Stimulated activated naive B cell treated with anti-CD40 and anti-IgM and Interleukin-4, amounts not matched to agents 10 μg/mL and 1 μg/mL and 100 μg/mL, for 72 hours (primary cell): ENCODE data around the gene SLC5A1.
"Not testable (repeated sequence)": the region's sequence is repeated elsewhere in the genome, so short reads cannot be mapped to it uniquely, and the experiment has no call there.

Source experiments
- ATAC-seq, 2 donors: fragments of 150-1000 bp; cut with Tn5 transposase; replicated peaks; 2 replicates each; pipeline ENCODE4 v1.10.0; 2021; ENCODE audit warnings: moderate library complexity in 1 of 2
- DNase-seq: peaks from one replicate; pipeline ENCODE4 v3.0.0; 2021
- H3K27ac Mint-ChIP-seq: one replicate; pipeline ENCODE4 v1.8.0; 2022; ENCODE audit warnings: mild to moderate bottlenecking, mixed read lengths
- H3K27me3 Mint-ChIP-seq, 2 donors: one replicate each; pipeline ENCODE4 v1.8.0; 2022; ENCODE audit warnings: mixed read lengths in 2 of 2
- H3K36me3 Mint-ChIP-seq, 2 donors: one replicate each; pipeline ENCODE4 v1.8.0; 2022; ENCODE audit warnings: mixed read lengths in 2 of 2, mild to moderate bottlenecking in 1 of 2
- H3K4me1 Mint-ChIP-seq, 2 donors: one replicate each; pipeline ENCODE4 v1.8.0; 2022; ENCODE audit warnings: mixed read lengths in 2 of 2, mild to moderate bottlenecking in 1 of 2
- H3K4me3 Mint-ChIP-seq, 2 donors: one replicate each; pipeline ENCODE4 v1.8.0; 2022; ENCODE audit warnings: mild to moderate bottlenecking in 2 of 2, mixed read lengths in 2 of 2, moderate library complexity in 1 of 2
- H3K9me3 Mint-ChIP-seq, 2 donors: one replicate each; pipeline ENCODE4 v1.8.0; 2022; ENCODE audit warnings: mixed read lengths in 2 of 2, mild to moderate bottlenecking in 1 of 2

The SLC5A1 gene

GRCh38 chr22:32135958-32136357 lies 92.9 kb downstream of the SLC5A1 start:
- not testable (repeated sequence) for H3K9me3 Mint-ChIP-seq, H3K27me3 Mint-ChIP-seq, H3K36me3 Mint-ChIP-seq, H3K27ac Mint-ChIP-seq, ATAC-seq, H3K4me3 Mint-ChIP-seq, DNase-seq
- peaks cover 8 to 17% of the 10 kb centered on the region in 2 donors for H3K4me1 Mint-ChIP-seq

- not testable (repeated sequence) for H3K27ac Mint-ChIP-seq
Observed at GRCh38 chr22:32136881-32137280, 93.8 kb downstream of the SLC5A1 start.

GRCh38 chr22:32137731-32138324 lies 94.8 kb downstream of the SLC5A1 start:
- H3K36me3 Mint-ChIP-seq, H3K9me3 Mint-ChIP-seq, H3K27me3 Mint-ChIP-seq: not testable (repeated sequence)
- H3K27ac Mint-ChIP-seq = peak overlapping the region; percentile 94
- DNase-seq (peak; percentile 31), ATAC-seq (peak; percentile 44 to 60)
- peaks cover 10 to 22% of the 10 kb centered on the region in 2 donors for H3K4me1 Mint-ChIP-seq
- H3K4me3 Mint-ChIP-seq = peak overlapping the region; percentile 86 to 87

More at GRCh38 chr22:32136881-32137280, 93.8 kb downstream of the SLC5A1 start:
- H3K4me1 Mint-ChIP-seq = peaks cover 8 to 17% of the 10 kb centered on the region in 2 donors
- H3K36me3 Mint-ChIP-seq, H3K9me3 Mint-ChIP-seq, ATAC-seq, H3K4me3 Mint-ChIP-seq, H3K27me3 Mint-ChIP-seq, DNase-seq: not testable (repeated sequence)

- not testable (repeated sequence) for H3K27ac Mint-ChIP-seq
- peaks cover 12 to 28% of the 10 kb centered on the region in 2 donors for H3K4me1 Mint-ChIP-seq
Observed at GRCh38 chr22:32138576-32138975, 95.5 kb downstream of the SLC5A1 start.

DNA sequence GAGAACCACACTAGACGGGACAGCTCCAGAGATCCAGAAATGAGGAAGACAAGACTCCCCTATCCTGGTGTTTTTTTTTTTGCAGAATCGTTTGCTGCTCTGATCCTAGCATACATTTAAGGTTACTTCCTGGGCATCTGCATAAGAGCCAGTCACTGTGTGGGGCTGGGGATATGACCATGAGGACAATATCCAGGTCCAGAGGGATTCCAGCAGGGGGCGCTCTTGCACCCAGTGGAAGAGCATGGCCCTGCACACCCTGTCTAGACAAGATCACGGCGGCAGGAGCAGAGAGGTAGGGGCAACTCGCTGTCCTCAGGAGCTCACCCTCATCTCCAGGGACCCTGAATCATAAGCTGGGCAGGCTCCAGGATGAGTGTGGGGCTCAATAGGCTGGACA lies 97.6 kb downstream of the SLC5A1 start:
- H3K27me3 Mint-ChIP-seq, DNase-seq, H3K27ac Mint-ChIP-seq, H3K36me3 Mint-ChIP-seq, H3K9me3 Mint-ChIP-seq, H3K4me3 Mint-ChIP-seq: not testable (repeated sequence)
- peaks cover 19 to 38% of the 10 kb centered on the region in 2 donors for H3K4me1 Mint-ChIP-seq
- ATAC-seq = peak in 1 of 2 donors; percentile 58

More at GRCh38 chr22:32138576-32138975, 95.5 kb downstream of the SLC5A1 start:
- H3K4me3 Mint-ChIP-seq = peak overlapping the region; percentile 86 to 87
- not testable (repeated sequence) for H3K9me3 Mint-ChIP-seq, DNase-seq, H3K36me3 Mint-ChIP-seq, ATAC-seq, H3K27me3 Mint-ChIP-seq

- H3K4me3 Mint-ChIP-seq = no peak overlapping the region
- peaks cover 0 to 6% of the 10 kb centered on the region in 2 donors for H3K36me3 Mint-ChIP-seq
- peaks cover 19 to 35% of the 10 kb centered on the region in 2 donors for H3K4me1 Mint-ChIP-seq
- no peak overlapping the region for H3K27ac Mint-ChIP-seq
- ATAC-seq = no peak
- H3K9me3 Mint-ChIP-seq = peaks cover 2 to 3% of the 10 kb centered on the region in 2 donors
- no peaks in the 10 kb centered on the region for H3K27me3 Mint-ChIP-seq
- no peak for DNase-seq
Observed at GRCh38 chr22:32142600-32142999, 99.5 kb downstream of the SLC5A1 start.

DNA sequence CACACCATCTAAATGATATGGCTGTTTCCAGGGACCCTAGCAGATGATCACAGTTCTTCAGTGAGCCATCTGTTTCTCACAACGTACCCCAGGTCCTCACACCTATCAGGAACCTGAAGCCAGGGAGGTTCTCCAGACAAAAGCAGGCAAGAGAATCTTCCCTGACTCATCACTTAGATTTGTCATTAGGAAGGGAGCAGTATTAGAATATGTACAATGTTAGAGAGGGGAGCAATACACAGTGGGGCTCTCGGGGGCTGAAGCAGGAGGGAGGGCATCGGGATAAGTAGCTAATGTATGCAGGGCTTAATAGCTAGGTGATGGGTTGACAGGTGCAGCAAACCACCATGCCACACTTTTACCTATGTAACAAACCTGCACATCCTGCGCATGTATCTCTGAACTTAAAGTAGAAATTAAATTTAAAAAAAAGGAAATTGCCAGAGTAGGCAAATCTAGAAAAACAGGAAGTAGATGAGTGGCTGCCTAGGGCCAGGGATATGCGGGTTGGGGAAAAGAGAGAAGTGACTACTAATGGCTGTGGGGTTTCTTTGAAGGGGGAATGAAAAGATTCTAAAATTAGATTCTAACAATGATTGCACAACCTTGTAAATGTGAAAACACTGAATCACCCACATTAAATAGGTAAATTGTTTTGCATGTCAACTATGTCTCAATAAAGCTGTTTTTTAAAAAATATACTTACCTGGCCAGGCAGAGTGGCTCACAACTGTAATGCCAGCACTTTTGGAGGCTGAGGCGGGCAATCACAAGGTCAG lies 101.6 kb downstream of the SLC5A1 start:
- Mint-ChIP-seq H3K36me3 (peaks cover 0 to 7% of the 10 kb centered on the region in 2 donors), H3K27me3 (no peaks in the 10 kb centered on the region), H3K27ac (no peak overlapping the region), H3K4me1 (peaks cover 16 to 27% of the 10 kb centered on the region in 2 donors), H3K4me3 (no peak overlapping the region), H3K9me3 (peaks cover 5 to 8% of the 10 kb centered on the region in 2 donors)
- ATAC-seq = peak; percentile 88 to 90
- peak; percentile 26 for DNase-seq

GRCh38 chr22:32147128-32147527 lies 104.1 kb downstream of the SLC5A1 start:
- not testable (repeated sequence) for H3K9me3 Mint-ChIP-seq, DNase-seq, H3K36me3 Mint-ChIP-seq, H3K27me3 Mint-ChIP-seq, ATAC-seq, H3K4me3 Mint-ChIP-seq
- peak overlapping the region; percentile 43 for H3K27ac Mint-ChIP-seq
- peaks cover 16 to 27% of the 10 kb centered on the region in 2 donors for H3K4me1 Mint-ChIP-seq

GRCh38 chr22:32148372-32148771 lies 105.3 kb downstream of the SLC5A1 start:
- not testable (repeated sequence) for DNase-seq, H3K27me3 Mint-ChIP-seq, H3K4me3 Mint-ChIP-seq, H3K9me3 Mint-ChIP-seq, H3K27ac Mint-ChIP-seq, H3K36me3 Mint-ChIP-seq
- peaks cover 13 to 17% of the 10 kb centered on the region in 2 donors for H3K4me1 Mint-ChIP-seq
- ATAC-seq = peak in 1 of 2 donors; percentile 33

- not testable (repeated sequence) for DNase-seq, ATAC-seq, H3K4me3 Mint-ChIP-seq, H3K27ac Mint-ChIP-seq, H3K36me3 Mint-ChIP-seq, H3K9me3 Mint-ChIP-seq, H3K4me1 Mint-ChIP-seq
- peaks cover 5 to 13% of the 10 kb centered on the region in 2 donors for H3K27me3 Mint-ChIP-seq
Observed at GRCh38 chr22:32150647-32151046, 107.6 kb downstream of the SLC5A1 start.

GRCh38 chr22:32151641-32152040 lies 108.6 kb downstream of the SLC5A1 start:
- H3K4me1 Mint-ChIP-seq, DNase-seq, H3K9me3 Mint-ChIP-seq, H3K36me3 Mint-ChIP-seq, H3K27ac Mint-ChIP-seq, H3K4me3 Mint-ChIP-seq, ATAC-seq: not testable (repeated sequence)
- H3K27me3 Mint-ChIP-seq = peaks cover 9 to 13% of the 10 kb centered on the region in 2 donors

DNA sequence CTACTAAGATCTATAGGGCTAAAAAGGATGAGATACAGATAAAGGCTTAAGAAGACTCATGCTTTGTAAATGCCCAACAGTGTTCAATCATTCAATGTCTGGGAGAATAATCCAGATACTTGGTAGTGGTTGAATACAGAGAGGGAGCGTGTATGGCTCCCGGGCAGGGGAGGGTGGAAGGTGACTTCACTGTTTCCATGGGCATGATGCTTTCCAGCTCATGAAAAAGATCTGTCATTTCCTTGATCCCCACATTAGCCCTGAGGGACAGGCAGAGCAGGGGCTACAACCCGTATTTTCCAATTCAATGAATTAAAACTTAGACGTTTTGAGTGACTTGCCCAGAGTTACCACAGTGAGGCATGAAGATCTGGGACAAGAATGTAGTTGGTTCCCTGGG lies 111.7 kb downstream of the SLC5A1 start:
- H3K4me1 Mint-ChIP-seq, H3K27ac Mint-ChIP-seq, H3K9me3 Mint-ChIP-seq, ATAC-seq, H3K36me3 Mint-ChIP-seq, DNase-seq, H3K4me3 Mint-ChIP-seq: not testable (repeated sequence)
- peaks cover 12 to 13% of the 10 kb centered on the region in 2 donors for H3K27me3 Mint-ChIP-seq

- H3K9me3 Mint-ChIP-seq, DNase-seq, H3K4me3 Mint-ChIP-seq, H3K27ac Mint-ChIP-seq, H3K36me3 Mint-ChIP-seq, H3K27me3 Mint-ChIP-seq, ATAC-seq, H3K4me1 Mint-ChIP-seq: not testable (repeated sequence)
Observed at GRCh38 chr22:32157632-32158031, 114.6 kb downstream of the SLC5A1 start.

DNA sequence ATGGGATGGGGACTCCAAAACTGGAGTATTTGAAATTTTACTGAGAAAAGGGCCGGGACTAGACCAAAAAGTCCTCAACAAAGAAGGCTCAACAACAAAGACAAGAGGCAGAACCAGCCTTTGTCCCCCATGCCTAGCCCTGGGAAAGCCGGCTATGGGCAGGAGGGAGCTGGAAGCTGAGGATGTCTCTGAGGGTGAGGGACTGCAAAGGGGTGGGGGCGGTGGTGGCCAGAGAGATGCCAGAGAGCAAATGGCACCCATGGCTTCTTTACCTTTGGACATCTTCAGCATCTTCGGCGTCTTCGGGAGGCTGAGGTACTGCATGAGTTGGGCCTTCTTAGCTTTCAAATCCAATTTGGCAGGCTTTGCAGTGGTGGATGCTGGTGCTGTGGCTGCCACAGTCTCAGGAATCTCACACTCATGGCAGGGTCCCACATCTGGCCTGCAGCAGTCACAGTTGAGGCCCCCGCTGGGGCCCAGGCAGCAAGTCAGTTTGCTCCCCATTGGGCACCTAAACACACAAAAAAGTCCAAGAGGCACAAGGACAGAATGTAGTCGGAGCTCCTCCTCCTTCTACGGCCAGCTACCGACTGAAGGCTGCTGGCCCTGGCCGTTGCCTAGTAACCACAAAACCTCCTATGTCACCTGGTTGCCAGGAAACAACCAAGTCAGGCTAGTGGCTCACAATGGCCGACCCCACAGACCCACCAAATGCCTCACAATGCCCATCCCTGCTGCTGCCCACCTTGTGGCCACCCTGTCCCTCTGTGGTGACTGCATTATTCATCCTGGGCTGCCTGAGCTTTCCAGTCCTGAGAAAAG lies 115.9 kb downstream of the SLC5A1 start, which contains the start of gene C22orf42:
Gene C22orf42 (minus strand): TSS at position 592 of the 822 bp plus-strand sequence. CDS start 88 bp downstream, at position 504.
- Mint-ChIP-seq H3K9me3 (no peaks in the 10 kb centered on the region), H3K4me1 (no peaks in the 10 kb centered on the region), H3K27ac (no peak within 1 kb of the TSS), H3K36me3 (no peaks in the 10 kb centered on the region), H3K27me3 (peaks cover 9 to 10% of the 10 kb centered on the region in 2 donors), H3K4me3 (no peak within 1 kb of the TSS)
- ATAC-seq (no peak), DNase-seq (no peak)
